Inflammatory macrophage treated with lipopolysaccharide for 1 hour (primary cell): ENCODE measurements around the gene IGSF11.
A peak's percentile ranks its signal among the peaks of the same experiment; 100 is the strongest.

Experiments
- DNase-seq, 2 donors: peaks; one replicate each; pipeline ENCODE4 v3.0.0-alpha.2; 2020 to 2022

IGSF11 gene

GRCh38 chr3:118946449-118946848 lies 88.2 kb downstream of the IGSF11 start:
- DNase-seq = no peak

GRCh38 chr3:118945834-118946233 lies 88.8 kb downstream of the IGSF11 start:
- no peak for DNase-seq

GRCh38 chr3:118943597-118943996 lies 91.0 kb downstream of the IGSF11 start:
- DNase-seq = no peak

- no peak for DNase-seq
Measured at GRCh38 chr3:118942671-118943070, 92.0 kb downstream of the IGSF11 start.

GRCh38 chr3:118942195-118942594 lies 92.5 kb downstream of the IGSF11 start:
- DNase-seq = no peak

GRCh38 chr3:118941236-118941635 lies 93.4 kb downstream of the IGSF11 start:
- no peak for DNase-seq

GRCh38 chr3:118938183-118938961 lies 96.3 kb downstream of the IGSF11 start:
- no peak for DNase-seq

GRCh38 chr3:118936811-118937210 lies 97.8 kb downstream of the IGSF11 start:
- DNase-seq = no peak

GRCh38 chr3:118932822-118933558 lies 101.7 kb downstream of the IGSF11 start:
- peak in 1 of 2 donors; percentile 1 for DNase-seq

- no peak for DNase-seq
Measured at GRCh38 chr3:118931996-118932395, 102.7 kb downstream of the IGSF11 start.

GRCh38 chr3:118927449-118927848 lies 107.2 kb downstream of the IGSF11 start:
- no peak for DNase-seq

GRCh38 chr3:118912188-118912587 lies 122.5 kb downstream of the IGSF11 start:
- DNase-seq = no peak

GRCh38 chr3:118910332-118910731 lies 124.3 kb downstream of the IGSF11 start:
- no peak for DNase-seq

- no peak for DNase-seq
Measured at GRCh38 chr3:118909763-118910162, 124.9 kb downstream of the IGSF11 start.

GRCh38 chr3:118907909-118908308 lies 126.7 kb downstream of the IGSF11 start:
- no peak for DNase-seq

GRCh38 chr3:118900737-118901525 lies 133.7 kb downstream of the IGSF11 start:
- DNase-seq = no peak

GRCh38 chr3:118890206-118890605 lies 144.4 kb downstream of the IGSF11 start:
- no peak for DNase-seq

GRCh38 chr3:118889691-118890090 lies 145.0 kb downstream of the IGSF11 start:
- no peak for DNase-seq

- no peak for DNase-seq
Measured at GRCh38 chr3:118886708-118887107, 147.9 kb downstream of the IGSF11 start.

GRCh38 chr3:118884748-118885206 lies 149.9 kb downstream of the IGSF11 start:
- DNase-seq = peak; percentile 26 to 67

- DNase-seq = peak; percentile 16 to 70
Measured at GRCh38 chr3:118882353-118882947, 152.2 kb downstream of the IGSF11 start.

GRCh38 chr3:118868051-118868450 lies 166.6 kb downstream of the IGSF11 start:
- no peak for DNase-seq
